HG02759 (cell line): ENCODE measurements around the gene PNP.
"Not testable (repeated sequence)": the region's sequence is repeated elsewhere in the genome, so short reads cannot be mapped to it uniquely, and the experiment has no call there.

Experiments
- ATAC-seq: cut with Tn5 transposase; IDR thresholded peaks from one replicate; pipeline ENCODE4 v1.9.1; 2021; ENCODE audit warnings: mild to moderate bottlenecking, moderate library complexity; ENCODE audit not compliant: unreplicated experiment

PNP gene

GRCh38 chr14:20489093-20489994 is 20.1 kb downstream of the PNP start:
- peak; percentile 69 for ATAC-seq

GRCh38 chr14:20490563-20490962 is 21.4 kb downstream of the PNP start:
- no peak for ATAC-seq

- no peak for ATAC-seq
These were observed 23.3 kb downstream of the PNP start for GRCh38 chr14:20492486-20492885.

- no peak for ATAC-seq
These were observed 24.4 kb downstream of the PNP start for GRCh38 chr14:20493634-20494033.

GRCh38 chr14:20494935-20495766 is 25.9 kb downstream of the PNP start:
- no peak for ATAC-seq

- no peak for ATAC-seq
These were observed 29.4 kb downstream of the PNP start for GRCh38 chr14:20498622-20499021.

GRCh38 chr14:20499108-20499507 is 29.9 kb downstream of the PNP start:
- ATAC-seq = no peak

GRCh38 chr14:20499881-20500280 is 30.7 kb downstream of the PNP start:
- no peak for ATAC-seq

GRCh38 chr14:20501346-20501745 is 32.1 kb downstream of the PNP start:
- no peak for ATAC-seq

GRCh38 chr14:20503898-20504297 is 34.7 kb downstream of the PNP start:
- ATAC-seq = no peak

GRCh38 chr14:20506276-20506675 is 37.1 kb downstream of the PNP start:
- not testable (repeated sequence) for ATAC-seq

GRCh38 chr14:20506752-20507151 is 37.5 kb downstream of the PNP start:
- ATAC-seq = not testable (repeated sequence)

- not testable (repeated sequence) for ATAC-seq
These were observed 38.3 kb downstream of the PNP start for GRCh38 chr14:20507537-20507936.

- no peak for ATAC-seq
These were observed 39.2 kb downstream of the PNP start for GRCh38 chr14:20508367-20508766.

- no peak for ATAC-seq
These were observed 43.1 kb downstream of the PNP start for GRCh38 chr14:20512177-20512905.

GRCh38 chr14:20515846-20516245 is 46.6 kb downstream of the PNP start:
- ATAC-seq = no peak

- ATAC-seq = no peak
These were observed 47.7 kb downstream of the PNP start for GRCh38 chr14:20516921-20517320.

- ATAC-seq = no peak
These were observed 53.1 kb downstream of the PNP start for GRCh38 chr14:20522332-20522731.

GRCh38 chr14:20524027-20524426 is 54.8 kb downstream of the PNP start:
- no peak for ATAC-seq
